ENCODE data around the gene GLRA1. TPM values are rescaled to one million over a fixed set of nuclear protein-coding genes. Genes with fewer than 3 reads are reported as not detected.

Gene GLRA1
- total RNA-seq, 1 donor from 2014 or later = not detected

- Histone ChIP-seq H3K4me3 (ENCODE audit: low read depth, low read length) (no peak overlapping the region), H3K36me3 (ENCODE audit: control insufficient read depth, insufficient read depth, low read length) (no peaks in the 10 kb centered on the region), H3K27me3 (ENCODE audit: control insufficient read depth, insufficient read depth, low read length) (no peaks in the 10 kb centered on the region)
- DNase-seq (ENCODE audit: low read depth) = no peak
- TF ChIP-seq CTCF (IDR thresholded peaks at IDR 0.05; ENCODE audit: insufficient read depth, low read length, poor library complexity, severe bottlenecking) = no peak
Measured at GRCh38 chr5:151904909-151905308, 19.7 kb downstream of the GLRA1 start.

- TF ChIP-seq CTCF (IDR thresholded peaks at IDR 0.05; ENCODE audit: insufficient read depth, low read length, poor library complexity, severe bottlenecking) = no peak
- H3K27me3 ChIP-seq (ENCODE audit: control insufficient read depth, insufficient read depth, low read length) = no peaks in the 10 kb centered on the region
- no peaks in the 10 kb centered on the region for H3K36me3 ChIP-seq (ENCODE audit: control insufficient read depth, insufficient read depth, low read length)
- no peak for DNase-seq (ENCODE audit: low read depth)
- no peak overlapping the region for H3K4me3 ChIP-seq (ENCODE audit: low read depth, low read length)
Measured at GRCh38 chr5:151904127-151904526, 20.5 kb downstream of the GLRA1 start.

- Histone ChIP-seq H3K27me3 (ENCODE audit: control insufficient read depth, insufficient read depth, low read length) (no peaks in the 10 kb centered on the region), H3K36me3 (ENCODE audit: control insufficient read depth, insufficient read depth, low read length) (no peaks in the 10 kb centered on the region), H3K4me3 (ENCODE audit: low read depth, low read length) (no peak overlapping the region)
- DNase-seq (ENCODE audit: low read depth) = no peak
- TF ChIP-seq CTCF (IDR thresholded peaks at IDR 0.05; ENCODE audit: insufficient read depth, low read length, poor library complexity, severe bottlenecking) = no peak
Measured at GRCh38 chr5:151903243-151903653, 21.4 kb downstream of the GLRA1 start.

GRCh38 chr5:151902215-151902614 lies 22.4 kb downstream of the GLRA1 start:
- no peaks in the 10 kb centered on the region for H3K27me3 ChIP-seq (ENCODE audit: control insufficient read depth, insufficient read depth, low read length)

GRCh38 chr5:151901611-151902010 lies 23.0 kb downstream of the GLRA1 start:
- no peaks in the 10 kb centered on the region for H3K36me3 ChIP-seq (ENCODE audit: control insufficient read depth, insufficient read depth, low read length)
- no peak for DNase-seq (ENCODE audit: low read depth)
- TF ChIP-seq CTCF (IDR thresholded peaks at IDR 0.05; ENCODE audit: insufficient read depth, low read length, poor library complexity, severe bottlenecking) = no peak
- no peak overlapping the region for H3K4me3 ChIP-seq (ENCODE audit: low read depth, low read length)
- H3K27me3 ChIP-seq (ENCODE audit: control insufficient read depth, insufficient read depth, low read length) = no peaks in the 10 kb centered on the region

More at GRCh38 chr5:151902215-151902614, 22.4 kb downstream of the GLRA1 start:
- Histone ChIP-seq H3K36me3 (ENCODE audit: control insufficient read depth, insufficient read depth, low read length) (no peaks in the 10 kb centered on the region), H3K4me3 (ENCODE audit: low read depth, low read length) (no peak overlapping the region)
- TF ChIP-seq CTCF (IDR thresholded peaks at IDR 0.05; ENCODE audit: insufficient read depth, low read length, poor library complexity, severe bottlenecking) = no peak
- DNase-seq (ENCODE audit: low read depth) = no peak

GRCh38 chr5:151900891-151901290 lies 23.8 kb downstream of the GLRA1 start:
- Histone ChIP-seq H3K4me3 (ENCODE audit: low read depth, low read length) (no peak overlapping the region), H3K36me3 (ENCODE audit: control insufficient read depth, insufficient read depth, low read length) (no peaks in the 10 kb centered on the region), H3K27me3 (ENCODE audit: control insufficient read depth, insufficient read depth, low read length) (no peaks in the 10 kb centered on the region)
- no peak for DNase-seq (ENCODE audit: low read depth)
- no peak for TF ChIP-seq CTCF (IDR thresholded peaks at IDR 0.05; ENCODE audit: insufficient read depth, low read length, poor library complexity, severe bottlenecking)
